Measurements from ENCODE around the gene KLHDC9.

DNA sequence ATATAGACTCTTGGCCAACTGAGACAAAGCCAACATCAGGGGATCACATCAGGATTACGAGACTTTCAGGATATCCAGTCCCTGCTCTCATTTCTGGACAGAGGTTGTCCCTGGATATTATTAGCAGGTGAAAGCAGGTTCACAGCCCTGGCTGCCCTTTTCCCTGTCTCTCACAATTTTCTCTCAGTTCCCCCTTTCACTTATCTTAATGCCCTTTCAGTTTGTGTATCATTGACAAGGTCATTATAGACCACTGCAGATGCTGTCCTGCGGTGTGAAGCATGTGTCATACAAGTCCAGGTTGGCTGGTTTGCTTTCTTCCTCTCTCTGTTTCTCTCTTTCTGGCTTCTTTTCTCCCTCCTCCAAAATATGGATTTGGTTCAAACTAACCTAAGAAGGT lies 2.1 kb upstream of the KLHDC9 start:
- TF ChIP-seq EZH2 (IDR thresholded peaks at IDR 0.05; ENCODE audit: borderline replicate concordance, low read length) (no peak), CTCF (conservative IDR thresholded peaks at IDR 0.05 in 1 of 2, IDR thresholded peaks at IDR 0.05 in 1 of 2; ENCODE audit: extremely low read depth in 1 of 2, insufficient read depth in 1 of 2, low read depth in 1 of 2, low read length in 2 of 2) (no peak)
